Measurements from ENCODE around the gene SLC12A6.

DNA sequence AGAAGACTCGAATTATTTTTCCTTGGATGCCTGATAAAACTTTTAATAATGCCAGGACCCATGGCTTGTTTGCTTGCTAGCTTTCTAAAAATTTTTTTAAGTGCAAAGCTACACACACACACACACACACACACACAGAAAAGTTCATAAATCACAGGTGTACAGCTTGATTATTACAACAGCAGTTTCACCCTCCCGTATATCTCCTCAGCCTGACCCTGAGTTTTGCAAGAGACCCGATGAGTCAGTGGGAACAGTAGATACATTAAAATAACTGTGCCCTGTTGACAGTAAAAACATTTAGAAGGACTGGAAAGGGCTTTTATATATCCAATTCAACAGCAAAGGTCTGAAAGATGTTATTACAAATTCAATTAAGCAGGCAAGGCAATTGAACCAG is 66.1 kb downstream of the SLC12A6 start:
- TF ChIP-seq EP300 (IDR thresholded peaks at IDR 0.05) = no peak
- no peak for TF ChIP-seq CTCF (IDR thresholded peaks at IDR 0.05)
- TF ChIP-seq POLR2A (IDR thresholded peaks at IDR 0.05) = no peak

Data from tibial nerve (tissue), 4 donors.